GM13977 (cell line): ENCODE data around the gene GADD45A.

Source experiments
- DNase-seq: peaks from one replicate; pipeline ENCODE4 v3.0.0; 2012; ENCODE audit warnings: low spot score
- in situ Hi-C: fragments of 300-500 bp; cut with MboI; formaldehyde crosslinking; loops from one replicate; pipeline ENCODE4 v1.12.0; 2022; ENCODE audit warnings: low sequenced_read_pairs, low pct_unique_long_range_greater_than_20kb, mixed read lengths, inconsistent platforms; ENCODE audit not compliant: unreplicated experiment
- TF ChIP-seq, protein P1 (sequence below): IDR thresholded peaks from 2 replicates; pipeline ENCODE4 v1.5.1; 2012; ENCODE audit warnings: mild to moderate bottlenecking, control low read depth; ENCODE audit not compliant: insufficient read depth; ENCODE audit errors: extremely low read depth, missing control alignments

GADD45A gene

DNA sequence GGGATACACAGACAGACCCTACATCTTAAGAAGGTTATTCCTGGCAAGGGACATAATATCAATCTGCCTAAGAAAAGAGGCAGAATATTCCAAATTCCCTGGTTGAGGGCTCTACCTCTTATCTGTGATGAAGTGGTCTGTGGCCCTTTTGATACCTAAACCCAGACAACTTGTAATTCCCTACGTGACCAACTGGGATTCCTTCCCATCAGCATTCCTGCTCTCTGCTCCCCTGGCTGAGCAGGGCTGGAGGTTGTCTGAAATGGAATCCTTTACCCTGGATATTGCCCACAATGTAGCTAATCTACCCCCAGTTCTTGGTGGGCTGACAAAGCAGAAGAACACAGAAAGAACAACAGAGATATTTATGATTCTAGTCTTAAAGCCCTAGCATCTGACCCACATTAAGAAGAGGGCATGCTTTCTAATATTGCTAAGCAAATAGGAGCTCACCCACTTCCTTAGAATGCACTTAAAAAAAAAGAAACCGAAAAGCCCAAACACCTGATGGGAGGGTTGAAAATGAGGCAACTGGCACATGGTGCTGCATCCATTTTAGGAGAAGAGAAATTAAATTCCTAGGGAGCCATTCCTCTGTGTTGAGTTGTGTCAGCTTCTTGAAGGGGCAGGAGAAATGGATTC lies 36.8 kb downstream of the GADD45A start:
- TF ChIP-seq, protein P1, sequence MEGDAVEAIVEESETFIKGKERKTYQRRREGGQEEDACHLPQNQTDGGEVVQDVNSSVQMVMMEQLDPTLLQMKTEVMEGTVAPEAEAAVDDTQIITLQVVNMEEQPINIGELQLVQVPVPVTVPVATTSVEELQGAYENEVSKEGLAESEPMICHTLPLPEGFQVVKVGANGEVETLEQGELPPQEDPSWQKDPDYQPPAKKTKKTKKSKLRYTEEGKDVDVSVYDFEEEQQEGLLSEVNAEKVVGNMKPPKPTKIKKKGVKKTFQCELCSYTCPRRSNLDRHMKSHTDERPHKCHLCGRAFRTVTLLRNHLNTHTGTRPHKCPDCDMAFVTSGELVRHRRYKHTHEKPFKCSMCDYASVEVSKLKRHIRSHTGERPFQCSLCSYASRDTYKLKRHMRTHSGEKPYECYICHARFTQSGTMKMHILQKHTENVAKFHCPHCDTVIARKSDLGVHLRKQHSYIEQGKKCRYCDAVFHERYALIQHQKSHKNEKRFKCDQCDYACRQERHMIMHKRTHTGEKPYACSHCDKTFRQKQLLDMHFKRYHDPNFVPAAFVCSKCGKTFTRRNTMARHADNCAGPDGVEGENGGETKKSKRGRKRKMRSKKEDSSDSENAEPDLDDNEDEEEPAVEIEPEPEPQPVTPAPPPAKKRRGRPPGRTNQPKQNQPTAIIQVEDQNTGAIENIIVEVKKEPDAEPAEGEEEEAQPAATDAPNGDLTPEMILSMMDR, result no peak

DNA sequence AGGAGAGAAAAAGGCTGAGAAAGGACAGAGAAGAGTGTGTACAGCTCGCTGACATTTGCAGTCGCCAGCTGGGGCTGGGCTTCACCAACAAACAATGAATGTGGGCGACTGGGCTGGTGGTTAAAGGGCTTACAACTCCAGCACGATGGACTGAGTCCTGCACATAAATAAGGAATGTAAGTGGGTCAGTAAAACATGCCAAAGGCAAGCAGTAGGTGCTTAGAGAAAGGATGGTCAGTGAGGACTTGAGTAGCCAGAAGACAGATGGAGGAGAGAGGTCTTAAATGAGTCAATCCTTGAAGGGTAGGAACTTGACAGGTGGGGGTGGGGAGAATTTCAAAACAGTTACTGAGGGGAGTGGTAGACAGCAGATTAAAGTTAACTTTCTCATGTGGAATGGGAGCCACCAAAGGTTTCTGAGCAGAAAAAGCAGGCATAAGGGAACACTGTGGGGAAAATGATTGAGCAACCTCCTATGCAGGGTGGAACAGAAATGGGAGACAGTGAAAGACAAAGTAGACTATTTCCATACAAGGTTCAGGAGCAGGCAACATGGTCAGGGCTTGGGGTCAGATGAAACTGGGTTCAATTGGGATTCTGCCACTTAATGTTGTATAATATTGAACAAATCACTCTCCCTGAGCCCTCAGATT lies 37.4 kb downstream of the GADD45A start:
- in situ Hi-C loops, result no loop called here
- DNase-seq, result no peak
- TF ChIP-seq, protein P1, result no peak

More for the DNA sequence above, 36.8 kb downstream of the GADD45A start:
- DNase-seq, result no peak
- in situ Hi-C loops, result no loop called here

DNA sequence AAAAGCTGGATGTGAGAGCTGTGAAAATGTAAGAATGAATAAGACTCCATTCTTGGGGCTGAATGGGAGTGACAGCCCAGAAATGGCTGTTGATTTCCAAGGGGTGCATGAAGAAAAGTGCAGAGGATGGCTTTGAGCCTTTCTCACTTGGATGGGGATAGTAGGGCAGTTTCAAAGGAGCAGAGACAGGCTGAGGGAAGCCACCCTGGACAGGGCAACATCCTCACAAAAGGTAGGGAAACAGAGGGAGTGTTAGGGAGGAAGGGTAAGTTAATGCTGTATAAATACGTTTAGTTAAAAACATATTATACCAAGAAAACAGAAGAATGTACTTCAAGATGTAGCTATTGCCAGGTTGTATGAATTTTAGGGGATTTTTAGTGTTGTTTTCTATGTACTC lies 38.1 kb downstream of the GADD45A start:
- TF ChIP-seq, protein P1, result no peak
- no peak for DNase-seq
- in situ Hi-C loops, result no loop called here

DNA sequence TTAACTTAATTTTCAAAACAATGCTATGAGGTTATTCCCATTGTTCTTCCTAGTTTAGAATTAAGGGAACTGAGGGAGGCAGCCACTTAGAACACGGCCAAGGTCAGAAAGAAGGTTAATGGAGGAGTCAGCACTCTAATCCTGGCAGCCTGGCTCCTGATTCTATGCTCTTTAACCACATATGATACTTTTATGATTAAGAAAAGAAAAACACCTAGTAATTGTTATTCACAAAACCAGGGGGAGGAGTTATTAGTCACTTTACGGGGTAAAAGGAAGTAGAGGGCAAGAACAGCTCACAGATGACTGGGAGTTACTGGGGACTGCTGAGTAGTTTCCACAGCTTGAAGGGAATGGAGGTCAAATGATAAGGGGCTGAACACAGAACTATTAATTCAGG lies 38.6 kb downstream of the GADD45A start:
- in situ Hi-C loops, result no loop called here
- TF ChIP-seq, protein P1, result no peak
- no peak for DNase-seq

DNA sequence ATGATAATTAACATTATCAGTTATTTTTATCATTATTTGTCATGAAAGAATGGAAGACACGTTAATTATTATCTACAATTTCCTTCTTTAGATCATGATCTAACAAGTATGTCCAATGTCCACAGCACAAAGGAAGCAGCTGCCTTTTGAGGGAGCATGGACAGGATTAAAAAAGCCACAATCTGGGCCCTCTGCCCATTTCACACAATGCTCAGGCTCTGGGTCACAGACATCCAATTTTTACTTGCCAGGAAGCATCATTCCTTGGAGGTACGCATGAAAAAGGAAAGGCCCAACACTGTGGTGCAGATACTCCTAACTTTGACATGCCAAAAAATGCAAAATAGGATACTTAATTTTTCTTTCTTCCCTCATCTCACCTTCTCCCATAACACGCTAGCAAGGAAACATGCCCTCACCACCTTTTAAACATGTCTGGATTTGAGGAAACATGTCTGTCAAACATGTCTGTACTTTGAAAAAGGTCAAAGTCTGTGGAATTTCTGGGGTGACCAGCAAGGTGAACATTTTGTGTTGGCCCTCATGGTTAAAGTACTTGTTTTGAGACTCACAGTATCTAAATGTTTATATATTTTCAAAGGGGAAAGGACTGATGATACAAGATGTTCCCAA lies 40.0 kb downstream of the GADD45A start:
- in situ Hi-C loops, result no loop called here
- TF ChIP-seq, protein P1, result no peak
- DNase-seq, result no peak

DNA sequence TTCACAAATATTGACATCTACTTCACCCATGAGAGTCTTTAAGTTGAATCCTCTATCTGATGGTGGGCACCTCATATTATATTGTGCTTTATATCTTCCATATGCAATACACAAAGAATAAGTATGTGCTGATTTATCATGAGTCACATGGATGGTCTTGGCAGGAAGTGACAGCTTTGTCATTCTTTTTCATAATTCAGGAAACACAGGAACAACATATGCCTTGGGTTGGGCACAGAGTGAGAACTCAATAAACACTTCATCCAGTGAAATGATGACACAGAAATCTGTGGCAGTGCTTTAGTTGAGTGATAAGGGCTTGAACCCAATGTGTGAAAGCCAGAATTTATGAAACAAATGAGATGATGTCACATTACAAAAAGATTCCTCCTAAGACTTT lies 41.2 kb downstream of the GADD45A start:
- in situ Hi-C loops, result no loop called here
- TF ChIP-seq, protein P1, result no peak
- no peak for DNase-seq
